GM12891 (cell line): ENCODE data around the gene BLMH.
A peak's percentile ranks its signal among the peaks of the same experiment; 100 is the strongest.
"Not testable (repeated sequence)": the region's sequence is repeated elsewhere in the genome, so short reads cannot be mapped to it uniquely, and the experiment has no call there.

Experiments used
- DNase-seq: peaks from one replicate; pipeline ENCODE4 v3.0.0; 2011; ENCODE audit warnings: low spot score; ENCODE audit not compliant: insufficient read length
- FAIRE-seq: peaks from 2 replicates; lab custom pipeline; 2011; peaks lifted over from hg19 to GRCh38; lab: Jason Lieb, UNC
- PAX5 ChIP-seq: IDR thresholded peaks from 2 replicates; pipeline ENCODE4 v1.6.1; 2011; ENCODE audit warnings: low read length, moderate library complexity, mild to moderate bottlenecking; ENCODE audit not compliant: insufficient read depth, severe bottlenecking
- POLR2A ChIP-seq: IDR thresholded peaks from 2 replicates; pipeline ENCODE4 v1.6.1; 2011; ENCODE audit warnings: low read depth, low read length, control low read depth
- POLR2AphosphoS5 ChIP-seq: IDR thresholded peaks from 2 replicates; pipeline ENCODE4 v1.6.1; 2011; ENCODE audit warnings: low read depth, low read length, control low read depth
- POU2F2 ChIP-seq: IDR thresholded peaks from 2 replicates; pipeline ENCODE4 v1.6.1; 2011; ENCODE audit warnings: low read depth, mild to moderate bottlenecking, control low read depth, low read length, moderate library complexity
- SPI1 ChIP-seq: IDR thresholded peaks from 2 replicates; pipeline ENCODE4 v1.6.1; 2011; ENCODE audit warnings: low read depth, low read length, control low read depth
- TAF1 ChIP-seq: IDR thresholded peaks from 2 replicates; pipeline ENCODE4 v1.6.1; 2011; ENCODE audit warnings: low read depth, low read length, control low read depth

The BLMH gene

GRCh38 chr17:30210366-30210765, 81.4 kb downstream of the BLMH start:
- DNase-seq (no peak), FAIRE-seq (no peak)
- no peak for TF ChIP-seq SPI1
- no peak for TF ChIP-seq POLR2A
- TF ChIP-seq POLR2AphosphoS5: no peak
- no peak for TF ChIP-seq POU2F2
- TF ChIP-seq PAX5: no peak
- no peak for TF ChIP-seq TAF1

DNA sequence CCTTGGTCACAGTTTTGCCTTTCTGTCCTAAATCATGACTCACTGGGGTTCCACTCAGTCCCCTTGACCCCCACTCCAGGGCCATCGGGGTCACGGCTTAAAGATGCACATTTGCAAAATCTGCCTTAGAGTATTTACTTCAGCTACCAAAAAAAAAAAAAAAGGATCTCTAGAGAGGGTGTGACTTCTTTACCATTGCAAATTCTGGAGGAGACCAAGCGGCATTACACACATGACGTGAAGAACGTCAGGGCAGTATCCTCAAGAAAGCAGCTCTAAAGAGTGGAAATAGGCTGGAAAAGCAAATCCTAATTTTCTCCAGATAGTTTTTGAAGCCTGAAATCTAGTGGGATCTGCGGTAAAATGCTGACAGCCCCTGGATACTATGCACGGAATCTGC, 81.8 kb downstream of the BLMH start:
- TF ChIP-seq SPI1 (no peak), POLR2AphosphoS5 (no peak), POU2F2 (no peak), PAX5 (no peak), TAF1 (no peak), POLR2A (no peak)
- FAIRE-seq: no peak
- no peak for DNase-seq

DNA sequence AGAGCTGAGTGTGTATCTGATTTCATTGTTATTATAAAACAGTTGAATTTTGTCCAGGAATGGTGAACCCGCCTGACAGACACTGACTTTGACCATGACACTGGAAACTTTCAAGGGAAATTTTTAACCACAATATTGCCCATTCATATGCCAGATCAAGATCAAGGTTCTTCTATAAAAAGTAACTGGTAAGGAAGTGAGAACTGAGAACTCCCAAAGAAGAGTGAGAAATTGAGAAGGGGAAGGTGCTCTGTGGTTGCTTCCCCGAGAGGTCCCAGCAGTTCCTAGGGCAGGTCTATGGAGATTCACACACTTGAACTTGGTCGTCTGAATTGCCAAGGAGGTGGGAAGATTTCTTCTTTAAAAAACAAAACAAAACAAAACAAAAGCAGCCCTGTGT, 83.5 kb downstream of the BLMH start:
- FAIRE-seq: peak; percentile 55
- TF ChIP-seq SPI1 (peak; percentile 89), POLR2A (no peak)
- DNase-seq: no peak

DNA sequence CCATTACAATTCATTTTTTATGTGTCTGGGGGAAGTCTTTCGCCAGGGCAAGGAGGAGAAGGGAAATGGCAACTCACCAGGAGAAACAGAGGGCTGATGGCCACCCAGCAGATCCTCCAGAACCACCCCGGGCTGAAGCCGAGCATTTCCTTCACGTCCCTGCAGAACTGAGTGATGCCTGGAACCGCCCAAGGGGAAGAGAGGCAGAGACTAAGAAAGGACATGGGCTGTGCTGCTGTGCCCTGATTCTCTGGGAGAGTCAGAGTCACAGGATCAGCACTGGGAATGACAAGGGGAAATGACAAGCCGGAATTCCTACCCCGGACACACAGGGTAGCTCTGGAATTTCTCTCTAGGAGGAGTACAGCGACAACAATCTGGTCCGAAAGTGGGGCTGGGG, 84.1 kb downstream of the BLMH start:
- DNase-seq (no peak), FAIRE-seq (peak; percentile 52)
- TF ChIP-seq TAF1 (no peak), POLR2A (no peak), POLR2AphosphoS5 (no peak), SPI1 (no peak), POU2F2 (no peak), PAX5 (no peak)

DNA sequence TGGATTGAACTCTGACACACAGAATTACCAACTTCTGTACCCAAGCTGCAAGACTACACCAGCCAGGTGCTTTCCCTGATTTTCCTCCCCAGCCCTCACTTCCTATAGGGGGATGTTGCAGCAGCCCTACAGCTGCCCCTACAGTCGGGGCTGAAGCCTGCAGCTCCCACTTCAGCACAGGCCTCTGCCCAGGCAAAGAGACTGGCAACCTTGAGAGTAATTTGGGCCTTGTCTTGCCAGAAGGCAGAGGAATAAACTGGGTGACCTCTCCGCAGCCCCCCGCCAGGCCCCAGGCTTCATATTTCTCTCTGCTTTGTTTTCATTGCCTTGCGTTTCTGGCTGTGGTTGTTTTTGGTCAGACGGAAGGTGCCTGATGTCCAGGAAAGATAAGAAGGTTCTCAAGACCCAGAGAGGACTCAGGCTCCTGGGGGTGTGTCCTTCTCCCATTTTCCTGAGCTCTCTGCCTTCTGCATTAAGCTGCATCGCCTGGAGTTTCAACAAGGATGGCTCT, 88.2 kb downstream of the BLMH start:
- no peak for FAIRE-seq
- DNase-seq: no peak
- TF ChIP-seq SPI1: no peak
- no peak for TF ChIP-seq POLR2AphosphoS5
- TF ChIP-seq POLR2A: no peak
- no peak for TF ChIP-seq PAX5

GRCh38 chr17:30200656-30201055, 91.1 kb downstream of the BLMH start:
- not testable (repeated sequence) for DNase-seq

GRCh38 chr17:30200106-30200505, 91.6 kb downstream of the BLMH start:
- no peak for DNase-seq
- TF ChIP-seq POLR2A (no peak), SPI1 (no peak), POLR2AphosphoS5 (no peak), PAX5 (no peak), POU2F2 (no peak), TAF1 (no peak)
- no peak for FAIRE-seq

More at GRCh38 chr17:30200656-30201055, 91.1 kb downstream of the BLMH start:
- not testable (repeated sequence) for FAIRE-seq

DNA sequence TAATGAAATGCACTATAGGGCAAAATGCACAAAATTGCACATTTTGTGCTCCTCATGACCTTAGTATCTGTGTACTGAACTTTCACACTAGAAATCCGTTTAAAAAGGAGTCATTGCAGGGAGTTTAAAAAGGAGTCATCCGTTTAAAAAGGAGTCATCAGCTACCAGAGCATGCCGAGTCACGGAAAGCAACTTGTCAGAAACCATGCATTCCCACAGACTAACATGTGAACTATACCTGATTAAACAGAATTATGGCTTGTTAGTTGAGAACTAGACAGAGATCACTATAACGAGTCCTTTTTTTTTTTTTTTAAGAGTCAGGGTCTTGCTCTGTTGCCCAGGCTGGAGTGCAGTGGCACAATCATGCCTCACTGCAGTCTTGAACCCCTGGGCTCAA, 92.1 kb downstream of the BLMH start:
- TF ChIP-seq POU2F2 (no peak), PAX5 (no peak), TAF1 (no peak), POLR2AphosphoS5 (no peak), SPI1 (no peak), POLR2A (no peak)
- FAIRE-seq (no peak), DNase-seq (no peak)
